IPS-NIHi11 (cell line): Measurements from ENCODE around the gene PRELP.
"Not testable (repeated sequence)": the region's sequence is repeated elsewhere in the genome, so short reads cannot be mapped to it uniquely, and the experiment has no call there.

Source experiments
- DNase-seq: peaks from one replicate; pipeline ENCODE4 v3.0.0; 2012; ENCODE audit warnings: mixed read lengths, low spot score

PRELP gene

DNA sequence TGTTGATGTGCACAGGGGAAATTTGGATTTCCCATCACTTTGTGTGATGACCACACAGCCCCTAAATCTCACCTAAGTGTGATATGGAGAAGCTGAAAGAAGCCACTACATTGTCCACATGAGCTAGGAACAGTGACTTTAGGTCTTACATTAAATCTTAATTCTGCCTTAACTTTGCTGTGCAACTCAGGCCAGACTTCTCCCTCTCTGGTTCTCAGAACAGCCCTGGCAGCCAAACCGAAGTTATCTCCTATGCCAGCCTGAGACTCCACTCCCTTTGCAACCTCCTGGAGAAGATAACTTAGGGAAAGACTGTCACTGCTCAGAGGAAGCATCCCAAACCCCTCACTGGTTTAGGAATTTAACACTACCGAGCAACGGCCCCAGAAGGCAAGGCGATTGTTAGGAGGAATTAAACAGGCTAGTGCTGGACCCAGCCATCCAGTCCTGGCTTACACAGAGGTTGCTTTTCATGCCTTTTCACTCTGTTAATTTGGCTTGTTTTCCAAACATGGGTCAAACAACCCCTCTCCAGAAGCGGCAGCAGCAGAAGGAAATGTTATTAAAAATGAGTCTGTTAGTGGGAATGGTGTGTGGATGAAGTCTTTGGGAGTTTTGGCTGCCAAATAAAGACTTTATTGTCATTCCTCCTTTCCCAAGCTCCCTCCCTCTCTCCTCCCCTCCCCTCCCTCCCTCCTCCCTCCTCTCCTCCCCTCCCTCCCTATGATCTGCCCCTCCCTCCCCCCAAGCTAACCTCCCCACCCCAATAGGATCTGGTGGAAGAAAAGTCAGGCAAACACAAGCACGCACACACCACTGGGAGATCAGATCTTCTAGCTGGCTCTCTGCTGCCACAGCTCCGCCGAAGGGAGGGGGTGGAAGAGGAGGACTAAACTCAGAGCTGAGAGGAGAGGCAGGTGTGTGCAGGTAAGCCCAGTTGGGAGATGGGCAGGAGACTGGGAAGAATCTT is at the start of gene PRELP:
TSS of gene PRELP (plus strand) at position 795 of the 970 bp plus-strand sequence. CDS start 7,379 bp downstream, outside the sequence.
- peak; percentile 86 for DNase-seq

DNA sequence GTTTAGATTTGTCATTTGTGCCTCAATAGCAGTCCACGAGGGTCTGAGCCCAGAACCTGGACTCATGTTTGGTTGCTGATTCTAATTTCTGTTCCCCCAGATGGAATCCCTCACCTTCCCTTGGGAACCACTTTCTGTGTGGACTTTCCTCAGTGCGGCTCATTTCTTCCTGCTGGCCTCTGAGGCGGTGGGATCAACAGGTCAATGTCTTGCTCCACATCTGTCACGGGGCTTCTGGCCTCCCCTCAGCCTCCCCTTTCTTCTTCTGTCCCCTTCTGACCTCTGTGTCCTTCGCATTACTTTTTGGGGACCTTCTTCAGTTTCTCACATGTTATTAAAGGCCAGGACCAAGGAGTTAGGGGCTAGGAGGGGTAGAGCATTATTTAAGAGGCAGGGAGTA is 49.2 kb upstream of the PRELP start:
- DNase-seq = no peak

DNA sequence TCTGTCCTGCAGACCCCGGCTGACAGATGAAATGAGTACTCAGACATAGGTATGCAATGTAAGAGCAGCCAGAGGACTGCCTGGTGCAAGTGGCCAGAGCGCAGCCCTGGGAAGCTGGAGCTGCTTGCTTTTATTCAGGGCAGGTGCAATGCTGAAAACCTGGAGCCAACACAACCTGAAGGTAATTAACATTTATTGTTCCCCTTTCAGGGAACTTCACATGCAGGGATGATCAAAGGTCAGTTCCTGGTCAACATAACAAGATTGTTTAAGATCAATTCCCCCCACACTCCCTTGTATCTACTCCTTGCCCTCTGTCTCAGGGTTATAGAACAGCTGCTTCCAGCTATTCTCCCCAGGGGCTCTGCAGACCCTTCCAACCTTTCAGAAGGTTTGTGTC is 48.7 kb upstream of the PRELP start:
- DNase-seq = no peak

DNA sequence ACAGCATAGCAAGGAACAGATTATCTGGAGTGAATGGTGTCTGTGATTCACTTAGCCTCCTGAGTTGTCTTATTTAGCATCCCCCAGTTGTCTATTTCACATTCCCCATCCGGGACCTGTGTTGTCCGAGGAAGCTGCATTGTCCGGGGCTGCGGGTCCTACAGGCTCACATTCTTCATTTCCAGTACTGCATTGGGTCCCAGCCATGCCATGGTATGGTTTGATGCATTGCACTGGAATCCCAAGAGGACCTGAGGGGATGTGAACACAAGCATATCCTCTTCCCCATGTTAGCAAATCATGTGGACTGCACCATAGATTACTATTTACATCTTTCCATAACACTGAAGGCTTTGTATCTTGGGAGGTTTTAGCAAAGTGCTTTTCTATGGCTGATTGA is 48.2 kb upstream of the PRELP start:
- no peak for DNase-seq

DNA sequence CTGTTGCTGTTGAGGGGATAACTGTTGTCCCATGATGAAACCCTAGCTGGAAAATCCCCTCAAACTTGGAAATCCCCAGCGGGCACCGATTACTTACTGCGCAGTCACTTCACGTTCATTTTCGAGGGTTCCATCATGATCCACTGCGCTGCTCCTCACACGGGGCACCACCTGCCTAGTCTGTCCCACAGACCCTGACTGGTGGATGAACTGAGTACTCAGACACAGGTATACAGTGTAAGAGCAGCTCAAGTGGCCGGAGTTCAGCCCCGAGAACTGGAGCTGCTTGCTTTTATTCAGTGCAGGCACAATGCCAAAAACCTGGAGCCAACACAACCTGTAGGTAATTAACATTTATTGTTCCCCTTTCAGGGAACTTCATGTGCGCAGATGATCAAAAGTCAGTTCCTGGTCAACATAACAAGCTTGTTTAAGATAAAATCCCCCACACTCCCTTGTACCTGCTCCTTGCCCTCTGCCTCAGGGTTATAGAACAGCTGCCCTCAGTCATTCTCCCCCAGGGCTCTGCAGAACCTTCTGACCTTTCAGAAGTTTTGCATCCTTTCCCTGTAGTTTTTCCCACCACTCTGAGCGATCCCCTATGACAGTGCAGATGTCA is 46.5 kb upstream of the PRELP start:
- DNase-seq = no peak

DNA sequence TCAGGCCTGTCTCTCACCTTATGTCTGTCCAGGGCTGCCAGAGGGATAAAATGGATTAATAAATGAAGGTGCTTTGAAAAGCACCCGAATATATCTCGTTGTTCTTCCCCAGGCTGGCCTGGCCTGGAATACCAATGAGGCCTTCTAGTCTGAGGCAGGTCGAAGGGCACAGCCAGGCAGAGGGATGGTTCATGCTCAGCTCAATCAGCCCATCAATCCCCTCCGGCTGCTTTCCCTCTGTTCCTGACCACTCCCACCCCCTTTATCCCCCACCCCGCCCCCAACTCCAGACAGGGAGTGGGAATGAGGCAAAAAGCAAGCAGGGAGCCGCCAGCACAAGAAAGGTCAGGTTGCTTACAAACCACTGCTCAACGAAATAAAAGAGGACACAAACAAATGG is 40.0 kb upstream of the PRELP start:
- no peak for DNase-seq

DNA sequence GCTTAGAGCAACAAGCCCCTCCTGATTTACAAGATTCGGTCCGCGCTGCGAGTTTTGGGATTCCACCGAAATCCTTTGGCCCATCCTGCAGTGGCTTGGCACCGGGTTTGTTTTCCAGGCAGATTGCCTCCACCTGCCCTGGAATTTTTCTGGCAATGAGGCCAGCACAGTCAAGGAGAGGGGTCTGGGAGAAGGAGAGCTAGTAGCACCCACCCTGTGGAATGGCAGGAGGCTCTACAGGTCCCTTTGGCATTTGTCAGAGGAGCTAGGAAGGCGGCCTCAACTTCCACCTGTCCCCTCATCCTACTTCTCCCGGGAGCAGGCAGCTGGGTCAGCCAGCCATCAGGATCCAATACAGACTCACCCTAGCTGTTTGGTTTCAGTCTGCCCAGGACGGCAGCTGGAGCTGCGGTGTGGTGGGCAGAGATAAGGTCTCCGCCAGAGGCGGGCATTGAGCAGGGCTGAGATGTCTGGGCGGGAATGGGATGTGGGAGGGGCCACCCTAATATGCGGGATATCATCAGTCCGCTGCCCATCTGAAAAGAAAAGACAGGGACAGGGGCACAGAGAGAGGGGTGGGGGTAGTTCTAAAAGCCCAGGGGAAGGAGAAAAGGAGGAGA is 37.8 kb upstream of the PRELP start:
- no peak for DNase-seq

DNA sequence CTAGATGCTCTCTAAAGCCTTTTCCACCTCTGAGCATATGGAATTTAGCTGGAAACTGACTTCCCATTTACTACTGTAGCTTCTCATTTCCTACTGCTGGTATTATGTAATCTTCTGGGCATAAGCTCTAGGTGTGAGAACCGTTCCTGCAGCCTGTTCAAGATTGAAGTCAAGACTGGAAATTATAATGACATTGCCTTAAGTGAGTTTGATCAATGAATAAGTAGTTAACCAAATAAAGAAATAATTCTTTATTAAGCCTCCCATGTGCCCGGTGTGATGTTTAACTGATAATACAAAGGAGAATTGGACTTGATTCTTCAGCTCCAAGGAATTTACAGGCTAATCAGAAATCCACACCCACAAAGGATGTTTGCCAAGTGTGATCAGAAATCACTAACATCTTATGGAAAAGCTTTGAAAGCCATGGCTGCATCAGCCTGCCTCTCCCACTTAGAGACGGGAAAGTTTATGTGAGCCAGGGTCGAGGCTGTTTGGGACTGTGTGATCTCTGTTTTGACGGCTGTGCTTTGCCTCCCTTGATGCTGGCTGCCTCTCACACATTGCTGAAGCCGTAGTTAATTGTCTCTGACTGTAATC is 36.4 kb upstream of the PRELP start:
- DNase-seq = no peak

DNA sequence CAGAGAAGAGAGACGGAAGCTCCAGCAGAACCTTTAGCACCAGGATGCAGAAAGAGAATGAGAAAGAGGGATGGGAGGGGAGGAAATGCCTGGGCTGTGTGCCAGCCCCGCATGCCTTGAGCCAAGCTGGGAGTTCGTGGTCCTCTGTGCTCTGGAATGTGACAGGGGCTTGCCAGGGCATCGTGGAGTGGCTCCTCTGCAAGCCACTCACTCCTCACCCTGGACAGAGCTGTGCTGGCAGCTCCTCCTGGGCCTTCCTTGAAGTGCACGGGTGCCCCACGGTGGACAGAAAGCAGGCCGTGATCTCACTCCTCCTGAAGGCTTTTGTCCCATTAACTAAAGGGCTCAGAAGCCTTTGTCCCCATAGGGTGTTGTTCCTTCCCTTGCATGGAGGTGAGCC is 34.8 kb upstream of the PRELP start:
- DNase-seq = peak; percentile 32

DNA sequence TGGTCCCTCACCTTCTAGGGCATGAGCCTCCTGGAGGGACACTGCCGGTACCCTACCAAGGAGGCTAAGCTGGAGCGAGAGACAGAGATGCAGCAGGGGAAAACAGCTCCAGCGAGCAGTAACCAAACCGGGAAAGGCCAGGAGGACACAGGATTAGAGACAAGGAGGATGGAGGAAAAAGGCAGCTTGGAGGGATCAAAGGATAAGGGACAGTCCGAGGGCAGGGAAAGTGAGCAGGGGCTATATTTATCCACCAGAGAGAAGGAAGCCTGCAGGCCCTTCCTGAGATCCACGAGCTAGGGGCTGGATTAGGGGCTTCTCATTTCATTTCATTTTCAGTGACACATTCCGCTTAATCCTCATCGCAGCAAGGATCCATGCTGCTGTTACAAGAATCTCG is 33.8 kb upstream of the PRELP start:
- DNase-seq = no peak

DNA sequence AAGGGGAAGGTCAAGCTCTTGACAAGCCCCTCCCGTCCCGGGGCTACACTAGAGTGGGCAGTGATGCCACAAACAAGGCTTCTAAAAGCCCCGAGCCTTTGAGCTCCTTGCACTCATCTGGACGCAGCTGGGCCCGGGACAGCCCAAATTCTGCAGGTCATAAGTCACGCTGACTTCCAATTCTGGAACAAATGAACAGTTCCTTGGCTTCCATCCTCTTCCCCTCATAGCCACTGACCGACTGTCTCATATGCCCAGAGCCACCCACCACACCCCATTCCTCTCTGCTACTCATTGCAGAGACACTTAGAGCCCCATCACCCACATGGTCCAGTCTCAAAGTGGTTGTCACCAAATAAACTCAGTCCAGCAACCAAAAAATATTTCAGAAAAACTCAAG is 32.8 kb upstream of the PRELP start:
- DNase-seq = no peak

DNA sequence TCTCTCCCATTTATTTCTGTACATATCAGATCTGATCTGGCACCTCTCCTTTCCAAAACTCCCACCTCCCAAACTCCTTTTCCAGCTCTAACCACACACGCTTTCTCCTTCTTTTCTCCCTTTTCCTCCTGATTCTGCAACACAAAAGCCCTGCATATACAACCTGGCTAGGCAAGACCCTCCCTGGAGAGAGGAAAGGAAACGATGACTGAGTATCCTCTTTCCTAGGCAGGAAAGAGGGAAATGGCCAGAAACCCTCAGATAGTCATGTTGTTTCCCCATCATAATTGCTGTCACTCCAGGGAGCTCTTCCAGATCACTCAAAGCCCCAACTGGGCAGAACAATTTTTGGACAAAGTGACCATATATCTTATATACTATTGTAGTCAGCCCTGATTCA is 32.3 kb upstream of the PRELP start:
- no peak for DNase-seq

DNA sequence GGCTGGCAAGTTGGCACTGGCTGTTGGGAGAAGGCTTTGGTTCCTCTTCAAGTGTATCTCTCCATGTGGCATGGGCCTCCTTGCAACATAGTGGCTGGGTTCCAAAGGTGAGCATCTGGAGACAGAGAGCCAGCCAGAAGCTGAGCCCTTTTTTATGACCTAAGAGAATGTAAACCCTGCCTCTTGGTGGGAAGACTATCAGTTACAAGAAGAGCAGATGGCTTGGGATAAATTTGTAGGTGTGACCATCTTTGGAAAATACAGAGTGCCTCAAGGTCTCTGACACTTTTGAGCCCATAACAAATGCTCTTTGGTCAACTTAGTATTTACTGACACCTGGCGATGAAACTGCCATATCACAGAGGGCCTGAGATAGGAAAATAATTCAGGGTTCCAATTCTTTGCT is 31.4 kb upstream of the PRELP start:
- no peak for DNase-seq

DNA sequence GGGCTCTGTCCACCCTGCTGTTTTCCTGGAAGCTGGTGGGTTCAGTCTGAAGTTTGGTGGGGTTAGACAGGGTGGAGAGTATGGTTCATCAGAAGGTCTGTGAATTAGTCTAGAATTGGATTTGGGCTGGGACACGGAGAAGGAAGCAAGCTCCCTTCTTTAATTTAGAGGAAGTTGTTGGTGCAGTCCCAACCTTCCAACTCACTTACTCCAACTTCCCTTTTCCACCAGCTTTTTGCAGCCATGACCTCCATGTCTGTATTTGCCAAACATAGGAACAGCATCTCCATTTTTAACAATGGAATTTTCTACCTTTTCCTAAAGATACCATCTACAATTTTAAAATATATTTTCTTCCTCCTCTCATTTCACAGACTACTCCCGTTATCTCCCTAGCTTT is 28.5 kb upstream of the PRELP start:
- DNase-seq = no peak

DNA sequence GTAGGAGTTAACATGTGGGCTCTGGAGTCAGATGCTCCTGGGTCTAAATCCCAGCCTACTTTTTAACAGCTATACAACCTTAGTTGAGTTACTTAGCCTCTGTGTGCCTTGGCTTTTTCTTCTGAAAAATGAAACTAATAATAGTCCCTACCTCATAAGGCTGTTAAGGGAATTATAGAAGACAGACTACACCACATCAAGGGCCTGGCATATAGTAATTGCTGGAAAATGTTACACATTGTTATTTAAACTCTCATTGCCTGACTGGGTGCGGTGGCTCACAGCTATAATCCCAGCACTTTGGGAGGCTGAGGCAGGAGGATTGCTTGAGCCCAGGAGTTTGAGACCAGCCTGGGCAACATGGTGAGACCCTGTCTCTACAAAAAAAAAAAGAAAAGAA is 28.0 kb upstream of the PRELP start:
- DNase-seq = not testable (repeated sequence)

DNA sequence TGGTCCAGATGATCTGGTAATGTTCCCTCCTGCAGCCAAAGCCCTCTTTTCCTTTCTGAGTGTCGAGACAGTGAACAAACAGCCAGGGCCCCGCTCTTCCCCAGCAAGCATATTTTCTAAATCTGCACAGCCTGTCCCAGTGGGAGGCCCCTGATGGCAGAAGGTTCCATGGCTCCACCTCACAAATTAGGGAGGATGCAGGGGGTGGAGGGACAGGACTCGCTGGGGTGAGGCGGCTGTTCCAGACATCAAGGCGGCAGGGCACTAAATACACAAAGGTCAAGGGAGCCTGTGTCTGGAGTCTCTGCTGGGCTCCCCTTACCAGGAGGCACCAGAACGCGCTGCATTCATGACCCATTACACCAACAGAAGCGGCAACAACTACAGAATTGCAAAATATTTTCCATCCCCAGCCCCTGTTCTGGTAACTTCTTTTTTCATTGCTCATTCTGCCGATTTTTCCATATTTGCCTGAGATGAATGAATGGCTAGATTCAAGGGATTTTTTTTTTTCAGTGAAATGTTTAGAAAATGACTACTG is 27.0 kb upstream of the PRELP start:
- no peak for DNase-seq

DNA sequence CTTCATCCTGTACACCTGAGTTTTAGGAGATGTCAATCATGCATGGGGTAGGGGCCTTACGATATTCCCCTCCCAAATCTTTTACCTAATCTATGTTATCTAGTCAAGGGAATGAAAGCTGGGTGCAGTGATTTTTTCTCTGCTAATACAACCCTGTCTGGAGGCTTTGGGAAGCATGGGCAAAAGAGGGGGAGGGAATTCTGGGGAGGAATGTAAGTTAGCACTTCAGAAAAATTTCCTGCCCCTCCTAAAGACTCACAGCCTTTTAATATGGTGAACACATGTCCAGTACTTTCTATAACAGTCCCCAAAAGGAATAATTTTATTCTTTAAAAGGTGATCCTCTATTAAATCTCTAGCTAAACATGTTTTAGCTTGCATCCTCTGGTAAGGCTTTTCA is 25.6 kb upstream of the PRELP start:
- DNase-seq = no peak

DNA sequence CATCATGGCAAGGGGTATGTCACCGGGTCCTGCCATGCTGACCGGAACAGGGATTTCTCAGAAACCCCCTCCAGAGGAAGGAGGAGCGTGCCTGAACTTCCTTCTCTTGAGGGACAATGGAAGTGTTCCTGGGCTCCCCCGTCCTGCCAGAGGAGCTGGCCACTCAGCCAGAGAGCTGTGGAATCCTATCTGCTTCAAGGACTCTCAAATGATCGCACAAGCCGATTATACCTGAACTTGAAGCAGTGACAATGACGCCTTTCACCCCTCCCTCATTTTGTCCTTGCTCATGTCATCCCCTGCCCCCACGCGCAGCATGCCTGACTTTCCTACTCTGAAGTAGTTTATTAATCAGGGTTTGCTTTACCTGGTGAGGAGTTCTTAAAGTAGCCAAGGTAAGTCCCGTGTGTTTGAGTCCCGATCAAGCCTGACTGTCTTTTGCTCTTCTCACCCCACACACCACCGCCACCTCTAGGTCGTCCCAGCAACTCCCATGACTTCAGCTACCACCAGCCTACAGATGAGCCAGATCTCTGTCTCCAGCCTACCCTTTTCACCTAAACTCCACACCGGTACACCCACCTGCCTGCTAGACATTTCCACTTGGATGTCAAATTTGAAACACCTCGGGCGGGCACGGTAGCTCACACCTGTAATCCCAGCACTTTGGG is 25.0 kb upstream of the PRELP start:
- DNase-seq = peak; percentile 40

DNA sequence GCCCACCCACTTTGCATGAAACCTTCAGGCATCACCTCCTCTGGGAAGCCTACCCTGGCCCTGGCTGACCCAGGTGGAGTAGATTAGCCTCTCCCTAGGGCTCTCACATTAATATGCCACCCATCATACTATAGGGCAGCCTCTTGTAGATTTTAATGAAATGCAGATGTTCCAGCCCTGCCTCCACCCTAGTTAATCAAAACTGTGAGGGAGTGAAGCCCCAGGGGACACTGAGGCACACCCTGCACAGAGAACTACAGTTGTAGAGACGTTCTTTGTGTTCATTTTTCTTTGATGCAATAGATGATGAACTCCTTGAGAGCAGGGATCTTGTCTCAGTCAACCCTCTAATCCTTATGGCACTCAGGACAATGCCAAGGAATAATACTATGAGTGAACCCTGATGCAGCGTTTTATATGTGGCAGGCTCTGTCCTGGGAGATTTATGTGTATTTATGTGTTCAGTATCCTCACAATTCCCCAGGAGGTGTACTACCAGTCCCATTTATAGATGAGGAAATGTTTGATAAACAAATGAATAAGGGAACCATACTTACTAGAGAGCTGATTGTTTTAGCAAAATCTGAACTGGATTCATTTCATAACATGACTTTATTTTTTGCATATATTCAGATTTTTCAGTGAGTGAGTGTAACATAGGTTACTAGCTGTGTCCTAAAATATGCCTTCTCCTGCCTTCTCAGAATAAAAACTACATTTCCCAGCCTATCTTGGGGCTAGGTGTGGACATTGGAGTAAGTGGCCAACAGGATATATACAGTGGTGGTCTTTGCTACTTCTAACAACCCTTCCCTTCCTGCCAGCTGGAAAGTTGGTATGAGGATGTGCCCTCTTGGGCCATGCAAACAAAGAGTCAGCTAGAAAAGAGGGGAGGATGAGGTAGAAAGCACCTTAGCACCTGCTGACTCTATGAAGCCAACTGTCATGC is 23.5 kb upstream of the PRELP start:
- DNase-seq = no peak

DNA sequence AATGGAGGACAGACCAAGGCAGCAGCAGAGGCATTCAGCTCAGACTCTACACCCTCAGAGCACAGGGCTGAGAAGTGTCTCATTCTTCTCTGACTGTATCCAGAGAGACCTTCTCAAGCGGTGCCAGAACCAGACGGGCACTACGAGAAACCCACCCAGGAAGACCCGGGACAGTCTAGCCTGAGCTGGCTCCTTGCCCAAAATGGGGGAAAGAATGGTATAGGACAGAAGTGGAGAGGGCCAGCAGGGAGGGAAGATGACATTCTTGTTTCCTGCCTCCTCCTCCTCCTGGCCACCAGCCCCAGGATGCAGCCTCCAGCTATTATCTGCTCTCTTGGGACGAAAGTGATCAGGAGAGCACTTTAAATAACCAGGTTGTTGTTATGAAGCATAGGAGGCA is 22.6 kb upstream of the PRELP start:
- DNase-seq = no peak

DNA sequence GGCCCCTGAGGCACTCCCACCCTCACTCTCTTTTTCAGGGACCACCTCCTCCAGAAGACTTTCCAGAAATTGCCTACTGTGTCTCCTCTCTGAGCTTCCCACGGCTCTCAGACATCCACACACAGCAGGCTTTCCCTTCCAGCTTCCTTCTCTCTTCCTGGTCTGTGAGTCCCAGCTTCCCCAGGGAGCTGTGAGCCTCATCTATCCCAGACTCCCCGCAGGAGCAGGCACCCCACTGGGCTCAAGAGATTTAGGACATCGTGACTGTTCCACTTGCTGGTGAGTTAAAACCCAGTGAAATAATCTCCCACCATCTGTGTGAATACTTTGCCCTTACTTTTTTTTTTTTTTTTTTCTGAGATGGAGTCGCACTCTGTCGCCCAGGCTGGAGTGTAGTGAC is 22.0 kb upstream of the PRELP start:
- no peak for DNase-seq
